ENCODE results near the gene KCTD1.

The KCTD1 gene

DNA sequence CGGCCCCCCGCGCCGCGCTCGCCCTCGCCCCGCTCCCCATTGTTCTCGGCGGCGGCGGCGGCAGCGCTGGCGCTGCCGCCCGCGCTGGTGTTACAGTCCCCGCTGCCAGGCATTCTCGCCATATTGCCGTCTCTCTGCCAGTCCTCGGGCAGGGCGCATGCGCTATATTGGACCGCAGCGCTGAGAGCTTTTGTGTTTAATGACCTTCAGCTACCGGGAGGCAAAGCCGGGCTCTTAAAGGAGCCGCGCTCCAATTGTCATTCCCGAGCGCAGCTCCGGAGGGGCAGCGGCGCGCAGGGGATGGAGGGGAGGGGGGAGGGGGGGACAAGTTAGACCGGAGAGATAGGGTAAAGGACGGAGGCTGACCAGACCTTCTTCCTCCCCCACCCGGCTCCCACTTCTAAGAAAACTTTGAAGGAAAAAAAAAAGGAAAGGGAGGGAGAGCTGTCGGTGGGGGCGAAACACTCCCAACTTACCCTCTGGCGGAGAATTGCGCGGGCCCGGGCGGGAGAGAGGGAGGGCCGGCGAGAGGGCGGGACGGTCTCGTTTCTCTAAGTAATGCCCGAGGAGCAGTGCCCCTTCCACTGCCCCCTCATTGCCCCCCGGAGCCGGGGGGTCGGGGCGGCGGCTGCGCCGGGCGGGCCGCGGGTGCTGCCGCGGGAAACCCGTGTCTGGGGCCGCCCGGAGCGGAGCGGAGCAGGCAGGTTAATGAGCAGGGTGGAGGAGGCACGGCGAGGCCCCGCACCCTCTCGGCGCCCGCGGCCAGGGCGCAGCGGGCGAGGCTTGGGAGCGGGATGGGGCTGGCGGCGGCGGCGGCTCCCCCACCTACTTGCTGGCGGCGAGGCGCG, at the start of gene KCTD1:
Gene KCTD1, minus strand, starts transcription at position 139 of the 848 bp plus-strand sequence. Its CDS starts 17 bp downstream, at position 122.
- H3K9me2 ChIP-seq (replicated peaks; ENCODE audit: insufficient read depth, low read length), result no peaks in the 10 kb centered on the region
- H3K9ac ChIP-seq (ENCODE audit: low read length), result peak within 1 kb of the TSS; percentile 59; the same call in 1 of the 2 replicates
- peak within 1 kb of the TSS; percentile 96 for H3K4me2 ChIP-seq (ENCODE audit: low read depth, low read length)
- no peaks in the 10 kb centered on the region for H3K9me3 ChIP-seq (replicated peaks; ENCODE audit: insufficient read depth, low read length)
- peak; percentile 91 for DNase-seq
- no peak within 1 kb of the TSS for H3K27ac ChIP-seq (ENCODE audit: low read length)
- peaks cover 5% of the 10 kb centered on the region for H3F3A ChIP-seq (ENCODE audit: insufficient read depth, low read length)
- H4K20me1 ChIP-seq (ENCODE audit: insufficient read depth, low read length), result no peaks in the 10 kb centered on the region
- peaks cover 4% of the 10 kb centered on the region; the same call in 1 of the 2 replicates for H3K4me1 ChIP-seq (ENCODE audit: low read length)
- H3K27me3 ChIP-seq (replicated peaks; ENCODE audit: insufficient read depth, low read length), result no peaks in the 10 kb centered on the region
- no peak for TF ChIP-seq EZH2 (optimal IDR thresholded peaks at IDR 0.05; ENCODE audit: low read depth, low read length)
- no peak for TF ChIP-seq EZH2phosphoT487 (IDR thresholded peaks at IDR 0.05; ENCODE audit: low read length)
- TF ChIP-seq CTCF (IDR thresholded peaks at IDR 0.05; ENCODE audit: low read length), result no peak
- peak within 1 kb of the TSS; percentile 76 for H3K4me3 ChIP-seq (ENCODE audit: low read length)
- peaks cover 16% of the 10 kb centered on the region; the same call in 1 of the 2 replicates for H3K79me2 ChIP-seq (ENCODE audit: low read length)
- H2AFZ ChIP-seq (ENCODE audit: low read length), result peak within 1 kb of the TSS; percentile 88
- no peaks in the 10 kb centered on the region for H3K36me3 ChIP-seq (replicated peaks; ENCODE audit: insufficient read depth, low read length)

- no peak for DNase-seq
- no peak for TF ChIP-seq EZH2 (optimal IDR thresholded peaks at IDR 0.05; ENCODE audit: low read depth, low read length)
- no peak for TF ChIP-seq EZH2phosphoT487 (IDR thresholded peaks at IDR 0.05; ENCODE audit: low read length)
- no peak for TF ChIP-seq CTCF (IDR thresholded peaks at IDR 0.05; ENCODE audit: low read length)
- Histone ChIP-seq H3K4me1 (ENCODE audit: low read length) (no peaks in the 10 kb centered on the region), H3K9ac (ENCODE audit: low read length) (no peak overlapping the region), H3F3A (ENCODE audit: insufficient read depth, low read length) (no peaks in the 10 kb centered on the region), H3K4me2 (ENCODE audit: low read depth, low read length) (no peak overlapping the region), H3K27ac (ENCODE audit: low read length) (no peak overlapping the region), H3K27me3 (replicated peaks; ENCODE audit: insufficient read depth, low read length) (no peaks in the 10 kb centered on the region), H3K9me3 (replicated peaks; ENCODE audit: insufficient read depth, low read length) (no peaks in the 10 kb centered on the region), H3K4me3 (ENCODE audit: low read length) (no peak overlapping the region), H3K9me2 (replicated peaks; ENCODE audit: insufficient read depth, low read length) (no peaks in the 10 kb centered on the region), H3K79me2 (ENCODE audit: low read length) (no peaks in the 10 kb centered on the region), H2AFZ (ENCODE audit: low read length) (no peak overlapping the region), H4K20me1 (ENCODE audit: insufficient read depth, low read length) (no peaks in the 10 kb centered on the region), H3K36me3 (replicated peaks; ENCODE audit: insufficient read depth, low read length) (no peaks in the 10 kb centered on the region)
These were observed 45.3 kb upstream of the KCTD1 start for GRCh38 chr18:26593365-26594320.

GRCh38 chr18:26584745-26585144, 36.4 kb upstream of the KCTD1 start:
- Histone ChIP-seq H3K9ac (ENCODE audit: low read length) (no peak overlapping the region), H3K9me3 (replicated peaks; ENCODE audit: insufficient read depth, low read length) (no peaks in the 10 kb centered on the region), H3K27ac (ENCODE audit: low read length) (no peak overlapping the region), H3K4me1 (ENCODE audit: low read length) (no peaks in the 10 kb centered on the region), H3K79me2 (ENCODE audit: low read length) (no peaks in the 10 kb centered on the region), H3K4me3 (ENCODE audit: low read length) (no peak overlapping the region), H4K20me1 (ENCODE audit: insufficient read depth, low read length) (no peaks in the 10 kb centered on the region), H3K27me3 (replicated peaks; ENCODE audit: insufficient read depth, low read length) (no peaks in the 10 kb centered on the region), H3K4me2 (ENCODE audit: low read depth, low read length) (no peak overlapping the region), H3K36me3 (replicated peaks; ENCODE audit: insufficient read depth, low read length) (no peaks in the 10 kb centered on the region), H2AFZ (ENCODE audit: low read length) (no peak overlapping the region), H3F3A (ENCODE audit: insufficient read depth, low read length) (no peaks in the 10 kb centered on the region), H3K9me2 (replicated peaks; ENCODE audit: insufficient read depth, low read length) (no peaks in the 10 kb centered on the region)
- no peak for DNase-seq
- TF ChIP-seq EZH2phosphoT487 (IDR thresholded peaks at IDR 0.05; ENCODE audit: low read length) (no peak), CTCF (IDR thresholded peaks at IDR 0.05; ENCODE audit: low read length) (no peak), EZH2 (optimal IDR thresholded peaks at IDR 0.05; ENCODE audit: low read depth, low read length) (no peak)

Data from MM.1S (cell line).